Activated T-cell treated with anti-CD3 and anti-CD28 coated beads, Interleukin-2, amount 50 U/mL, for 1 hour (primary cell): ENCODE measurements around the gene NUP93.
"Not testable (repeated sequence)": the region's sequence is repeated elsewhere in the genome, so short reads cannot be mapped to it uniquely, and the experiment has no call there.

ENCODE experiments used
- DNase-seq: peaks from one replicate; pipeline ENCODE4 v3.0.0-alpha.2; 2020

NUP93 gene

DNA sequence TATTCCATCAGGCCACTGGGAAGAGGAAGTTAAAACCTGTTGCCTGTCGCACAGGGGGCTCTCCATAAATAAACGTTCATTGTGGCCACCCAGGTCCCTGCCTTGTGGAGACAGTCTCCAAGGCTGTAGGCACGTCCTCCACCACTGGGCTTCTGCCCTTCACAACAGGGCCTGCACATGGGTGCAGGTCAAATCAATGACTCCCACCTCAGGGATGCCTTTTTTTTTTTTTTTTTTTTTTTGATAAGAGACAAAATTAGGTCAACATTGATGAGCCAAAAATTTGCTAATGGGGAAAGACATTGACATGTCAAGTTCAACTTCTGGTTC is 122.4 kb downstream of the NUP93 start:
- DNase-seq: no peak

DNA sequence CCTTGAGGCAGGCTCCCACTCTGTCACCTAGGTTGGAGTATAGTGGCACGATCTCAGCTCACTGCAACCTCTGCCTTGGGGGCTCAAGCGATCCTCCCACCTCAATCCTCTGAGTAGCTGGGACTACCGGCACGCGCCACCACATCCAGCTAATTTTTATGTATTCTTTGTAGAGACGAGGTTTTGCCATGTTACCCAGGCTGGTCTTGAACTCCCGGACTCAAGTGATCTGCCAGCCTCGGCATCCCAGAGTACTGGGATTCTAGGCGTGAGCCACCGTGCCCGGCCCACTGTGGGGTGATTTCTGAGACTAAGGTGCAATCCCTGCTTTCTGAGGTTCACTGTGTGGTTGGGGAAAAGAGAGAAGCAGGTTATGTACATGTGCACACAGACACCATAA is 123.0 kb downstream of the NUP93 start:
- no peak for DNase-seq

- DNase-seq: no peak
These were observed 125.3 kb downstream of the NUP93 start for GRCh38 chr16:56855201-56855600.

DNA sequence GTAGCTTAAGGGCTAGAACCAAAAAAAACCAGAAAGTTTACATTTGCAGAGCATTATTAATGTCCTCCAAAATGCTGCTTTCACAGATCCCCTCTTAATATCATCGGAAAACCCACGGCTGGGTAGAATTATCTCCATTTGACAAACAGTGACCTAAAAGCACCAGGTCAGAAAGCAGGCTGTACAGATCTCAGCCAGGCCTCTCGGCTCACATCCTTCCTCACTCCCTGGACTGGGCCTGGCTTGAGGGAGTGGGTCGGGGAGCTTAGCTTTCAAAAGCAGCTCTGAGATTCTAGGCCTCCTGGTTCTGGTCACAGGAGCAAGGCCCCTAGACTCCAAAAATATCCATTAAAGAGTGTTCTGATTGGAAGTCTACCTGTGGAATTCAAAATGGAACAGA is 126.0 kb downstream of the NUP93 start:
- DNase-seq: no peak

DNA sequence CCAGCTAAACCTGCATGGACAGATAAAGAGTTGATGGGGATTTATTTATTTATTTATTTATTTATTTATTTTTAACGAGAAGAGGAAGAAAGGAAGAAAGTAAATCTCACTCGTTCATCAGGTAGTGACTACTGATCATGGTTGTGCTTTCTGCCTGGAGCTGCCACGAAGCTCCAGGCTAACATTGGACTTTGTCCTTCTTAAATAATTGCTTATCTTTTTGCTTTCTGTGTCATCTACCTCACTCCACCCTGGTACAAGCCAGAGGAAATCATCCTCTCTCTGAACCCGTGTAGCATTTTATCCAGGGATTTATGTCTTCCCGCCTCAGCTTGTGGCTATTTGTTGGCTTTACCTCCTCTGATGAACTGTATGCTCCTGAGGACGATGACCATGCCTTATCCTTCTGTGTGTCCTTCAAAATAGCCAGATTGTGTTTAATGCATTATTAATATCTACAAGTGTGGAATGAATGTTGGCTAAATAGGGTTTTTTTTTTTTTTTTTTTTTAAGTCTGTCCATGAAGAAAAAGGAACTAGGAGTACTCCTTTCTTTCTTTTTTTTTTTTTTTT is 127.0 kb downstream of the NUP93 start:
- DNase-seq: no peak

DNA sequence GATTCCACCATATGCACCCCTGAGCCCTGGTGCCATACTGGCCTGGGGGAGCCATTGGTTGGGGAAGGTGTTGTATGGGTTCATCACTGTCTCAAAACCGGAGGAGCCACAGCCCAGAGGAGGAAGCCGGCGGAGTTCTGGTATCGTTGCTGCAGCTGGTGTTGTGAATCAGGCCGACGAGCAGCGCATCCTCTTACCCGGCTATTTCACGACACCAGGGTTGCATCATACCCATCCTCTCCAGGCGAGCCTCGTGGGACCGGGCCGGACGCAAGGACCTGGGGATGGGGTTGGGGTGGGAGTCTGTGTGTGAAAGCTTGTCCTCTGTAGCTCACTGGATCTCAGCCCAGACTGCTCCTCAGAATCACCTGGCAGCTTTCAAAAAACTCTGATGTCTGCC is 128.4 kb downstream of the NUP93 start:
- no peak for DNase-seq

- DNase-seq: no peak
These were observed 129.7 kb downstream of the NUP93 start for GRCh38 chr16:56859636-56860035.

DNA sequence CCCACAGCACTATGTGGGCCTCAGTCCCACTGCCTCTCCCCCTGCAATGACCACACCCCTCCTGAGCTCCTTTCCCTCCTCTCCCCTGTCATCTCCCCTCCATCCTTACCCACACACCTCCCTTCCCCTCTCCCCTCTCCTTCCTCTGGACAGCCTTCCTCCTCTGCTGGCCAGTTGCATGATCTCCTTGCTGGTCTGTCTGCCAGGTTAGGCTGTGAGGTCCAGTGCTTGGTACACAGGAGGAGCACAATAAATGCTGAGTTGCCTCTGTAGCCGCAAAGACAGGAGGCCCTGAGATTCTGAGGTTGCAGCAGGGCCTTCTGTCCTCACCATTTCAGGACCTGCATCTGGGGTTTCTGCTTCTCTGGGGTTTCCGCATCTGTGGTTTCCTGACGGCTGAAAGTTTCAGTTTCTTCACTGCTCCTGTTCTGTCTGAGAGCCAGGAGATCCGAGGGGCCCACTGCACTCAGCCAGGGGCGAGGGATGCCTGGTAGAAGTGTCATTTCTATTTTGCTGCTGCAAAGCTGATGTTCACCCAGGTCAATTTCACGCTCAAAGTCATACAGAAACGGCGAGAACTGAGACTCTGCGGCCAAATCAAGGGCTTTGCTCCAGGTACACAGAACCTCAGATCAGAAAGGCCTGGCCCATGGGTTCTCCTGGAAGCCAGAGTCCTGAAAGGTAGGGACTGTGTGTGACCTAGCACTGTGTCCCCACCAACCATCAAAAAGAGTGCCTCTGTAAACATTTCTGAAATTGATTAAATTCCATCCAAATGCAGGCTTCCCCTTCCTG is 130.5 kb downstream of the NUP93 start:
- DNase-seq: no peak

- DNase-seq: no peak
These were observed 131.2 kb downstream of the NUP93 start for GRCh38 chr16:56861092-56861610.

GRCh38 chr16:56861756-56862155 is 131.8 kb downstream of the NUP93 start:
- no peak for DNase-seq

- no peak for DNase-seq
These were observed 132.8 kb downstream of the NUP93 start for GRCh38 chr16:56862776-56863175.

DNA sequence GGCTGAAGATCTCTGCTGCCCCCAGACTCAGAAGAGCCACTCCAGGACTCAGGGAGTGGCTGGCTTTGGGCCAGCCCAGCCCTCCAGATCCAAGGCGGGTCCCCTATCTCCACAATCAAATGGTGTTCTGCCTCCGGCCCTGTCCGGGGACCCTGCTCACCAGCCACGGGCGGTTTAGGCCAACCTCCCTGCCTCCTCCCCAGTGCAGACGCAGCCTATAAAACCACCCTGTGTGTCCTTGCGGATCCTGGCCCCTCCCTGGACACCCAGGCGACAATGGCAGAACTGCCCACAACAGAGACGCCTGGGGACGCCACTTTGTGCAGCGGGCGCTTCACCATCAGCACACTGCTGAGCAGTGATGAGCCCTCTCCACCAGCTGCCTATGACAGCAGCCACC is 135.0 kb downstream of the NUP93 start, which contains the start of gene SLC12A3:
SLC12A3 (plus strand) TSS at position 248 of the 400 bp plus-strand sequence; CDS start at position 277, 29 bp downstream.
- no peak for DNase-seq

GRCh38 chr16:56865394-56866062 is 135.6 kb downstream of the NUP93 start:
- no peak for DNase-seq

DNA sequence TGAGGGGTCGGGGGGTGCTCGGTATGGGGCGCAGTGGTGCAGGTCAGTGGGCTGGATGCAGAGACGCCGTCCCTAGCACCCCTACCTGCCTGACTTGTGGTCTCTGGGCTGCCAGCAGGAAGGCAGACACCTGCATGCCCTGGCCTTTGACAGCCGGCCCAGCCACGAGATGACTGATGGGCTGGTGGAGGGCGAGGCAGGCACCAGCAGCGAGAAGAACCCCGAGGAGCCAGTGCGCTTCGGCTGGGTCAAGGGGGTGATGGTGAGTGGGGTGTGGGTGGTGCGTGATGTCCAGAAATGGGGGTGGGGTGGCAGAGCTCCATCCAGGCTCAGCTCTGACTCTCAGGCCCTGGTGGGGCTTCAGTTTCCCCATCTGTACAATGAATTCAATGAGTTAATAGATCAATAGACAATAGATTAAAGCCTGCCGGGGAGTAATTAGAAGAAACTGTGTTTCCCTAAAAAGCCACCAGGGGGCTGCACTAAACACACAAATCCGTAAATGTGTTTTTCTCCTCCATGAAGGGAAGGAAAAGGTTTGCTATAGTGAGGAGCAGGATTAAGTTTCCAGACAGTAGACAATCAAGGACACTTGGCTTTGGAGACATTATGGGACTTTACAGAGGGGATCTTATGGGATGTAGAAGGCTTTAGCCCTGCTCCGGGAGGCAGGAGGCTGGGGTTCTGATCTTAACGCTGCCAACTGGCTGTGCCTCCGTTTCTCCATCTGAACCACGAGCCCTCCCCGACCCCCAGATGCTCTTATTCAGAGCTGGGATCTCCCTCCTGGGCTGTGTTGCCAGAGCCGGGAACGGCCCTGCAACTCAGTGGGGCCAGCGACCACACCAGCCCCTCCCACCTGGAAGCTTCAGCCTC is 137.3 kb downstream of the NUP93 start:
- peak; percentile 18 for DNase-seq

DNA sequence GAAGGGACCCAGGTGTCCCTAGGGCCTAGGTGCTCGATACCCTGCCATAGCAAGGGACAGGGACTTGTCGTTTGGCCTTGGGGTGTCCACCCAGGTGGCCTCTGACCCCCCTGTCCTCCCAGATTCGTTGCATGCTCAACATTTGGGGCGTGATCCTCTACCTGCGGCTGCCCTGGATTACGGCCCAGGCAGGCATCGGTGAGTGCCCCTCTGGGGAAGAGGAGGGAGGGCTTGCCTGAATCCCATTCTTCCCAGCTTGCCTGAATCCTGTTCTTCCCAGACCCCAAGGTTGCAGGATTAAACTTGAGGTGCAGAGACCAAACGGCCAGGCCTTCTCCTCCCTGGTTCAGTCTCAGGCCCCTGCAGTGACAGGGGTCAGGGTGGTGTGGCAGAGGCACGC is 138.2 kb downstream of the NUP93 start:
- no peak for DNase-seq

DNA sequence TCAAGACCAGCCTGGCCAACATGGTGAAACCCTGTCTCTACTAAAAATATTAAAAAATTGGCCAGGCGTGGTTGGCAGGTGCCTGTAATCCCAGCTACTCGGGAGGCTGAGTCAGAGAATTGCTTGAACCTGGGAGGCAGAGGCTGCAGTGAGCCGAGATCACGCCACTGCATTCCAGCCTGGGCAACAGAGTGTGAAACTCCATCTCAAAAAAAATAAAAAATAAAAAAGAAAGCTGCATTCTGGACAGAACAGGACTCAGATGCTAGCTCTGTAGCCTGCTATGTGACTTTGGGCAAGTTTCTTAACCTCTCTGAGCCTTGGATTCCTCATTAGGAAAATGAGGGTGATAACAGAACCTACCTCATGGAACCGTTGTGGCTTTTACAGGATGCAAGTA is 138.8 kb downstream of the NUP93 start:
- not testable (repeated sequence) for DNase-seq

- no peak for DNase-seq
These were observed 139.8 kb downstream of the NUP93 start for GRCh38 chr16:56869513-56870275.

GRCh38 chr16:56870276-56870888 is 140.5 kb downstream of the NUP93 start:
- DNase-seq: no peak

DNA sequence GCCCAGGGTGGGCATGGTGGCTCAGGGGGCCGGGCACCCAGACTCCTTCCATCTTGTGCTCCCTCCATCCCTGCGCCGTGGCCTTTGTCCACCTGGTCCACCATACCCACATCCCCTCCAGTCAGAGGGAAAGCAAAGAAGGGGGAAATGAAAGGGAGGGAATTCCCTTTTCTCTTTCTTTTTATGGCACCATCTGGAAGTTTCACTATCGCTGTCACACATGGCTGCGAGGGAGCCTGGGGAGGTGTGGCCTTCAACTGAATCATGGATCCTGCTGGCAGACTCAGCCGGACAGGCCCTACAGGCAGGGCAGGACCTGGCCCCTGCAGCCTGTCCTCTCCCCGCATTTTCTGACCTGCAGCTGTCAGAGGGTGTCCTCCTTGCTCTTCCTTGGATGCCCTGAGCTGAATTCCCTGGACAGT is 141.3 kb downstream of the NUP93 start:
- DNase-seq: no peak

GRCh38 chr16:56872863-56873391 is 143.0 kb downstream of the NUP93 start:
- no peak for DNase-seq

- DNase-seq: no peak
These were observed 144.9 kb downstream of the NUP93 start for GRCh38 chr16:56874800-56875199.
